ENCODE results near the gene GTF2E1.

GTF2E1 gene

GRCh38 chr3:120802916-120803315 is 60.4 kb downstream of the GTF2E1 start:
- DNase-seq = no peak

- DNase-seq = no peak
Observed at GRCh38 chr3:120816728-120817127, 74.2 kb downstream of the GTF2E1 start.

DNA sequence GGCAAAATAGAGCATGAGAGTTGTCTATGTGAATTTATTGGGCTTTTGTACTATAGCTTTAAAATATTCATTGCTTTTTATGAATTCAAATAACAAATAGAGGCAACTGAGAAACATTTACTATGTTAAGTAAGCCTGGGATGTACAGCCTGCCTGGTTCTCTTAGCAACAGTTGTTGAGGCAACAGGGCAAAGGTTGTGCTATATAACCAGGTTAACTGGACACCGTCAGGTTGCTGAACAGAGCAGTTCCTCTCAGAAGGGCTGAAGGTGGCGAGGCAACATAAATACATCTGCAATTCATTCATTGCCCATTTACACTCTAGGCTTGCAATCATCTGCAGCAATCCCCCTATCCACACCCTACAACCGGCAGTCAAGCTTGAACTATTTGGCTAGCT is 78.2 kb downstream of the GTF2E1 start:
- DNase-seq = no peak

GRCh38 chr3:120821426-120821825 is 78.9 kb downstream of the GTF2E1 start:
- no peak for DNase-seq

GRCh38 chr3:120823156-120823555 is 80.6 kb downstream of the GTF2E1 start:
- DNase-seq = no peak

GRCh38 chr3:120824613-120825012 is 82.1 kb downstream of the GTF2E1 start:
- DNase-seq = no peak

- DNase-seq = no peak
Observed at GRCh38 chr3:120828796-120829195, 86.3 kb downstream of the GTF2E1 start.

GRCh38 chr3:120831066-120831465 is 88.5 kb downstream of the GTF2E1 start:
- no peak for DNase-seq
